HFFc6 (cell line): ENCODE results near the gene PRKAG3. TPM values are rescaled to one million over a fixed set of nuclear protein-coding genes. Genes with fewer than 3 reads are reported as not detected.
A peak's percentile ranks its signal among the peaks of the same experiment; 100 is the strongest.

Experiments
- DNase-seq: peaks from one replicate; pipeline ENCODE4 v3.0.0-alpha.2; 2018
- H3K27ac Mint-ChIP-seq: 2 replicates; pipeline ENCODE4 v1.8.0; 2020; ENCODE audit warnings: mild to moderate bottlenecking, mixed read lengths
- H3K27me3 Mint-ChIP-seq: 2 replicates; pipeline ENCODE4 v1.8.0; 2021; ENCODE audit warnings: mild to moderate bottlenecking, moderate library complexity, mixed read lengths; ENCODE audit not compliant: insufficient read depth
- H3K36me3 Mint-ChIP-seq: 2 replicates; pipeline ENCODE4 v1.8.0; 2021; ENCODE audit warnings: low read depth, mixed read lengths
- H3K4me1 Mint-ChIP-seq: 2 replicates; pipeline ENCODE4 v1.8.0; 2020; ENCODE audit warnings: low read depth, mixed read lengths
- H3K4me3 Mint-ChIP-seq: 2 replicates; pipeline ENCODE4 v1.8.0; 2020; ENCODE audit warnings: mild to moderate bottlenecking, moderate library complexity, mixed read lengths
- H3K9me3 Mint-ChIP-seq: 2 replicates; pipeline ENCODE4 v1.8.0; 2020; ENCODE audit warnings: mild to moderate bottlenecking, mixed read lengths
- CTCF ChIP-seq: fragments of 200-600 bp; sonication (generic); IDR thresholded peaks from 2 replicates; pipeline ENCODE4 v1.5.0; 2021; ENCODE audit warnings: antibody characterized with exemption, mild to moderate bottlenecking
- total RNA-seq, 6 experiments: library from RNA; stranded (reverse); fragmentation: NEBNext Ultra II Directional; extraction: Animal tissue kit (Norgen Biotek cat#: 25700); gene quantifications; 2 replicates in 1 of 6; 3 replicates in 5 of 6; pipeline ENCODE4 v1.2.3, GENCODE V29; 2021

Gene PRKAG3
- total RNA-seq, 6 experiments from 2014 or later, result not detected

DNA sequence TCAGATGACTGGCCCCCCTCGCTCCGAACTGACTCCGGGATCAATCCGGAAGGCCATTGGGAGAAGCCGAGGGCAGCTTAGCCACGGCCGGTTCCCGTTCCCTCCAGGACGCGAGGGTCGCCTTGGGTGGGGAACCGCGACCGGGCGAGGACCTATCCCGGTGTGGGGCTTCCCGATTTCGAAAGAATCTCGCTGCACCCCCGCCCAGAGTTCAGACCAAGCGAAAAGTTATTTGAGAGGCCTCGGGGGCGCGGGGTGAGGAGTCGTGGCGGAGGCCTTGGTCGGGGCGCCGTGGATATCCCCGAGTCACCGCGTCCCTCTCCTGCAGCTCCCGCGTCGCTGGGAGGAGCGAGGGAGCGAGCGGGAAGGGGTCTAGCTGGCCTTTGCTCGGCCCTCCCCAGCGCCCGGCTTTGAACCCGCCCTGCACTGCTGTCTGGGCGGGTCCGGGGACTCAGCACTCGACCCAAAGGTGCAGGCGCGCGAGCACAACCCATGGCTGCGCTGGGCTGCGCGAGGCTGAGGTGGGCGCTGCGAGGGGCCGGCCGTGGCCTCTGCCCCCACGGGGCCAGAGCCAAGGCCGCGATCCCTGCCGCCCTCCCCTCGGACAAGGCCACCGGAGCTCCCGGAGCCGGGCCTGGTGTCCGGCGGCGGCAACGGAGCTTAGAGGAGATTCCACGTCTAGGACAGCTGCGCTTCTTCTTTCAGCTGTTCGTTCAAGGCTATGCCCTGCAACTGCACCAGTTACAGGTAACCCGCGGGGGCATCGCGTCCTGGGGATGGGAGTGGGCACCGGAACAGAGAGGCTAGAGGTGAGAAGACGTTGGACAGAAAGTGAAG is 49.7 kb downstream of the PRKAG3 start, which contains the start of gene CYP27A1:
Gene CYP27A1, plus strand, starts transcription at position 457 of the 837 bp plus-strand sequence. Its CDS starts 36 bp downstream, at position 493.
- no peak for TF ChIP-seq CTCF
- H3K9me3 Mint-ChIP-seq, result peaks cover 10% of the 10 kb centered on the region
- H3K36me3 Mint-ChIP-seq, result peaks cover 7% of the 10 kb centered on the region
- H3K27me3 Mint-ChIP-seq, result peaks cover 18% of the 10 kb centered on the region
- DNase-seq, result no peak
- peak within 1 kb of the TSS; percentile 37 for H3K4me3 Mint-ChIP-seq
- H3K27ac Mint-ChIP-seq, result no peak within 1 kb of the TSS
- peaks cover 6% of the 10 kb centered on the region; the same call in 1 of the 2 replicates for H3K4me1 Mint-ChIP-seq

DNA sequence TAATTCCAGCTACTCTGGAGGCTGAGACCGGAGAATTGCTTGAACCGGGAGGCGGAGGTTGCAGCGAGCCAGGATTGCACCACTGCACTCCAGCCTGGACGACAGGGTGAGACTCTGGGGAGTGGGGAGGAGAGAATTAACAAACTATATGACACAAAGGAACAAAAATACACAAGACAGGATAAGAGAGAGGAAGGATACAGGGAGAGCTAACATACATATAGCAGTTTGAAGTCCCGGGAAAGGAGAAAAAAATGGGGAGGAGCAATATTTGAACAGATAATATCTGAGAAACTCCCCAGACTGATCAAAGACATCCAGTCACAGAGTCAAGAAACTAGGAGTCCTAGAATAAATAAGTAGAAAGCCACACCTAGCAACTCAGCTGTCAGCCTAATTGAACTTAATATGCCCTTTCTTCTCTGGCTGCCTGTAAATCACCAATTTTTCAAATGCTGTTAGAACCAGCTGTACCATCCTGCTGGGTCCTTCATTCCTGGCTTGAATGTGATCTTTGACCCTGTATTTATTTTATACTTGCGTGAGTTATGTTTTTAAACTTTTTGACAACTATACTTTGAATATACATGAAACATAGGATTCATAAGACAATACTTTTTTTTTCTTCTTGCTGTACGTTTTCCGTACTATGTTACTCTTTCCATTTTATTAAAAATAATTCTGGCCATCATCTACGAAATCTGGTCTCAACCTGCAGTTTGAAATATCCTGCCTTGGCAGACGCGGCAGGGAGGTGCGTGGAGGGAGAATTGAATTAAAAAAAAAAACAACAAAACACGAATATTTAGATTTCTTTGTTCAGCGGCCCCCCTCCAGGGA is 50.5 kb downstream of the PRKAG3 start:
- Mint-ChIP-seq H3K27me3 (peaks cover 17% of the 10 kb centered on the region), H3K4me3 (peak overlapping the region; percentile 37), H3K9me3 (peaks cover 19% of the 10 kb centered on the region), H3K27ac (no peak overlapping the region), H3K4me1 (peaks cover 6% of the 10 kb centered on the region; the same call in 1 of the 2 replicates), H3K36me3 (peaks cover 12% of the 10 kb centered on the region)
- TF ChIP-seq CTCF, result no peak
- no peak for DNase-seq

- Mint-ChIP-seq H3K27ac (no peak overlapping the region), H3K4me1 (peaks cover 6% of the 10 kb centered on the region; the same call in 1 of the 2 replicates), H3K9me3 (peaks cover 21% of the 10 kb centered on the region), H3K4me3 (no peak overlapping the region), H3K27me3 (peaks cover 17% of the 10 kb centered on the region), H3K36me3 (peaks cover 15% of the 10 kb centered on the region)
- no peak for DNase-seq
- no peak for TF ChIP-seq CTCF
Measured at GRCh38 chr2:218780046-218780445, 51.6 kb downstream of the PRKAG3 start.

GRCh38 chr2:218777276-218777990 is 54.2 kb downstream of the PRKAG3 start:
- H3K27ac Mint-ChIP-seq, result no peak overlapping the region
- peaks cover 6% of the 10 kb centered on the region; the same call in 1 of the 2 replicates for H3K4me1 Mint-ChIP-seq
- DNase-seq, result no peak
- peaks cover 15% of the 10 kb centered on the region for H3K36me3 Mint-ChIP-seq
- peaks cover 21% of the 10 kb centered on the region for H3K9me3 Mint-ChIP-seq
- no peak for TF ChIP-seq CTCF
- no peak overlapping the region for H3K4me3 Mint-ChIP-seq
- peaks cover 3% of the 10 kb centered on the region for H3K27me3 Mint-ChIP-seq

GRCh38 chr2:218776488-218776887 is 55.1 kb downstream of the PRKAG3 start:
- Mint-ChIP-seq H3K9me3 (peaks cover 21% of the 10 kb centered on the region), H3K4me1 (peaks cover 4% of the 10 kb centered on the region; the same call in 1 of the 2 replicates), H3K4me3 (no peak overlapping the region), H3K36me3 (peaks cover 15% of the 10 kb centered on the region), H3K27me3 (no peaks in the 10 kb centered on the region; the same call in 1 of the 2 replicates), H3K27ac (no peak overlapping the region)
- no peak for DNase-seq
- TF ChIP-seq CTCF, result no peak
